Measurements from ENCODE around the gene PPP4R2. TPM values are rescaled to one million over a fixed set of nuclear protein-coding genes. Genes with fewer than 3 reads are reported as not detected.

PPP4R2 gene
- total RNA-seq, 1 donor from 2014 or later = 100 TPM

DNA sequence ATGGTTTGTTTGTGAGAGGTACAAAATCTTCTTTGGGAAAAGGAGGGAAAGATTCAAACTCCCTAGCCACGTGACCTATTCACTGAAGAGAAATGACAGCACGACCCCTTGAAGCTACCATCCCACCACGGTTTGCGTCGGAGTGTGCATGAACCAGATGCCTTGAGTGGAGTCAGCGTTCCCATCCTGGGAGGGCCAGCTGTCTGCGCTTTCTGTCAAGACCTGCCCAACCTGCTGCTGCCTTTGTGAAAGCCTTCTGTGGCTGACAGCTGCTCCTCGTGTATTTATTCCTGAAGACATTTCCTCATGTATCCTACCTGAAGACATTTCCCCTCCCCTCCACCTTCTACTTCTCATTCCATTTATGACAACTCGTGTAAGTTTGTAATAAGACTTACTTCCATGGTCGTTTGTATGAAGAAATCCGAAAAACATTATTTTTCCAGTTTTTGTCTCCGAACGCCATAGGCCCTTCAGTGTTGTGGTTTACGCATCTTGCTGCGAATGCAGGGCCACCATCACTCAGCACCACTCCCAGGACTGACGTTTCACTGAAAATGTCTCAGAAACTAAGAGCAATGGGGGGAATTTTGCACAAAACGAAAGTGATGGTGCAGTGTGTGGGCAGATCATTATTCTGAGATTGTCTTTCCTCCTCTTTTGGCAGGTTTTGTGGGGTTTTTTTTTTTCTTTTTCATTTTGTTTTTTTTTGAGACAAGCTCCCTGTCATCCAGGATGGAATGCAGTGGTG, 83.8 kb downstream of the PPP4R2 start:
- TF ChIP-seq, protein P1, sequence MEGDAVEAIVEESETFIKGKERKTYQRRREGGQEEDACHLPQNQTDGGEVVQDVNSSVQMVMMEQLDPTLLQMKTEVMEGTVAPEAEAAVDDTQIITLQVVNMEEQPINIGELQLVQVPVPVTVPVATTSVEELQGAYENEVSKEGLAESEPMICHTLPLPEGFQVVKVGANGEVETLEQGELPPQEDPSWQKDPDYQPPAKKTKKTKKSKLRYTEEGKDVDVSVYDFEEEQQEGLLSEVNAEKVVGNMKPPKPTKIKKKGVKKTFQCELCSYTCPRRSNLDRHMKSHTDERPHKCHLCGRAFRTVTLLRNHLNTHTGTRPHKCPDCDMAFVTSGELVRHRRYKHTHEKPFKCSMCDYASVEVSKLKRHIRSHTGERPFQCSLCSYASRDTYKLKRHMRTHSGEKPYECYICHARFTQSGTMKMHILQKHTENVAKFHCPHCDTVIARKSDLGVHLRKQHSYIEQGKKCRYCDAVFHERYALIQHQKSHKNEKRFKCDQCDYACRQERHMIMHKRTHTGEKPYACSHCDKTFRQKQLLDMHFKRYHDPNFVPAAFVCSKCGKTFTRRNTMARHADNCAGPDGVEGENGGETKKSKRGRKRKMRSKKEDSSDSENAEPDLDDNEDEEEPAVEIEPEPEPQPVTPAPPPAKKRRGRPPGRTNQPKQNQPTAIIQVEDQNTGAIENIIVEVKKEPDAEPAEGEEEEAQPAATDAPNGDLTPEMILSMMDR (conservative IDR thresholded peaks at IDR 0.05) = no peak
- Mint-ChIP-seq H3K4me1 (ENCODE audit: unreplicated experiment) (peaks cover 9% of the 10 kb centered on the region), H3K9me3 (no peaks in the 10 kb centered on the region), H3K27me3 (no peaks in the 10 kb centered on the region), H3K27ac (peak overlapping the region; percentile 77), H3K4me3 (peak overlapping the region; percentile 30), H3K36me3 (no peaks in the 10 kb centered on the region)
- DNase-seq (ENCODE audit: extremely low spot score, unreplicated experiment) = no peak

DNA sequence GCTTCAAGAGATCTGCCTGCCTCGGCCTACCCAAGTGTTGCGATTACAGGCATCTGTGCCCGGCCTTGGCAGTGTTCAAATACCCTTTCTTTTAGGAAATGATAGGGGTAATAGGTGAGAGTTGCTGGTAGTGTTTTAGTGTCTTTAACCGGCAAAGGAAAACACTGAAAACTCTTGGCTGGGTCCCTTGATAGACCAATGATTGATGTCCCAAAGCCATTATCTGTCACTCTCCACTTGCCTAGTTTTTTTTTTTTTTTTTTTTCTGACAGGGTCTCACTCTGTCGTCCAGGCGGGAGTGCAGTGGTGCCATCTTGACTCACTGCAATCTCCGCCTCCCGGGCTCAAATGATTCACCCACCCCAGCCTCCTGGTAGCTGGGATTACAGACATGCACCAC, 84.5 kb downstream of the PPP4R2 start:
- Mint-ChIP-seq H3K4me3 (no peak overlapping the region), H3K27ac (no peak overlapping the region), H3K9me3 (no peaks in the 10 kb centered on the region), H3K36me3 (no peaks in the 10 kb centered on the region), H3K27me3 (no peaks in the 10 kb centered on the region), H3K4me1 (ENCODE audit: unreplicated experiment) (peaks cover 12% of the 10 kb centered on the region)
- DNase-seq (ENCODE audit: extremely low spot score, unreplicated experiment) = no peak
- TF ChIP-seq, protein P1 (conservative IDR thresholded peaks at IDR 0.05) = no peak

DNA sequence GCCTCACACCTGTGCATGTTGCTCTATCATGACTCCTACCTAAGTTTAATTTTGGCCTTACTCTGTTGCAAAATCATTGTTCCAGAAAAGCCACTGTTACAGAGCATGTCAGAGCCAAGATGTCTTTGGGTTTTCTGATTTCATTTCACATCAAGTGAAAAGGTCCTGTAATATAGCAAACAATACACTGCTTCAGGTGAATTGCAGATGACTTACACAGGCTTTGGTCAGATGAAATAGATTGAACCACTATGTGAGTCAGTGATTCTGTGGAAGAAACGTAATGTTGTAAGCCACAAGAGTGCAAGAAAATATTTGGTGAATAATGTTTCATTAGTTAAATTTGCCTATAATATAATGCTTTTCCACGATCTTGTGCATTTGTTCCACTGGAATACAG, 87.6 kb downstream of the PPP4R2 start:
- DNase-seq (ENCODE audit: extremely low spot score, unreplicated experiment) = no peak
- H3K27ac Mint-ChIP-seq = no peak overlapping the region
- H3K9me3 Mint-ChIP-seq = no peaks in the 10 kb centered on the region
- no peaks in the 10 kb centered on the region for H3K36me3 Mint-ChIP-seq
- H3K27me3 Mint-ChIP-seq = no peaks in the 10 kb centered on the region
- H3K4me1 Mint-ChIP-seq (ENCODE audit: unreplicated experiment) = peaks cover 14% of the 10 kb centered on the region
- TF ChIP-seq, protein P1 (conservative IDR thresholded peaks at IDR 0.05) = no peak
- no peak overlapping the region for H3K4me3 Mint-ChIP-seq

DNA sequence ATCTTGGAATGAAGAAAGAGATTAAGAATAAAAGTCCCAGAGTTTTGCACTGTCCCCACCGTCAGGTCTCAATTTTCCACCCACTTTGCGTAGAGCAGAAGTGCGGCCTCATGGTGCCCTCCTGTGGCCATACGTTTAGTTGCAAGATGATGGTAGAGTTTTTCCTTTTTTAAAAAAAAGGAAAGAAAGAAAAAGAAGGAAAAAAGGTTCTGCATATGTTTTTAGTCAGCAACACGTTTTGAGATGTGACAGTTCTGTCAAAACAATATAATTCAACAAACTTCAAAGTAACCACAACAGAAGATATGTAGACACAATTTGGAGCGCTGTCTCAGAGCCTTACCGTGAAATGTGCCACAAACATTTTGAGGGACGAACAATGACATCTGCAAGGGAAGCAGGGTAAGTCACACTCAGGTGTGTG, 89.5 kb downstream of the PPP4R2 start:
- H3K27me3 Mint-ChIP-seq = no peaks in the 10 kb centered on the region
- no peaks in the 10 kb centered on the region for H3K9me3 Mint-ChIP-seq
- H3K4me1 Mint-ChIP-seq (ENCODE audit: unreplicated experiment) = peaks cover 4% of the 10 kb centered on the region
- H3K4me3 Mint-ChIP-seq = no peak overlapping the region
- no peak for DNase-seq (ENCODE audit: extremely low spot score, unreplicated experiment)
- TF ChIP-seq, protein P1 (conservative IDR thresholded peaks at IDR 0.05) = peak; percentile 92
- no peaks in the 10 kb centered on the region for H3K36me3 Mint-ChIP-seq
- H3K27ac Mint-ChIP-seq = no peak overlapping the region

DNA sequence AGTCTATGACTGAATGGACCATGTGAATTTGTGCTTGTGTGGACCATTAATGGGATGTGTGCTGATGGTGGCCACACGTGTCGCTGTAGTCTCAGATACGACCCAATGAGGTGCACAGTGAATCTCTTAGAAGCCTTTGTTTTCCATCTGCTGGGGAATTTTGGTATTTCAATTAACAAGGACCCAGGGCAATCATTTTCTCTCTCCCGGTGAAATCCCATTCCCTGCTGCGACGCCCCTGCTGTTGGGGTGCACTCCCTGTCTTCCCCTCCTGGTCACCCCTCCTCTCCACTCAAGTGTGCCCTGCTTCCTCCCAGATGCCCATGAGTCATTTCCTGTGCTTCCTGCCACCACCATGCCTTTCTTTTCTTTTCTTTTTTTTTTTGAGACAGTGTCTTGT, 97.5 kb downstream of the PPP4R2 start:
- no peaks in the 10 kb centered on the region for H3K27me3 Mint-ChIP-seq
- H3K27ac Mint-ChIP-seq = no peak overlapping the region
- H3K9me3 Mint-ChIP-seq = no peaks in the 10 kb centered on the region
- no peaks in the 10 kb centered on the region for H3K4me1 Mint-ChIP-seq (ENCODE audit: unreplicated experiment)
- no peak overlapping the region for H3K4me3 Mint-ChIP-seq
- no peak for DNase-seq (ENCODE audit: extremely low spot score, unreplicated experiment)
- TF ChIP-seq, protein P1 (conservative IDR thresholded peaks at IDR 0.05) = peak; percentile 58
- H3K36me3 Mint-ChIP-seq = no peaks in the 10 kb centered on the region
